Liver (tissue), 9 donors: ENCODE results near the gene GFM1. TPM values are rescaled to one million over a fixed set of nuclear protein-coding genes. Genes with fewer than 3 reads are reported as not detected.

Experiments
- DNase-seq: peaks from one replicate; pipeline ENCODE4 v3.0.0-alpha.2; 2017; ENCODE audit warnings: low spot score
- H3K27ac ChIP-seq, 2 donors: one replicate each; pipeline ENCODE4 v1.7.0; 2013; ENCODE audit warnings: inconsistent platforms in 2 of 2, low read length in 2 of 2, control low read depth in 1 of 2, low read depth in 1 of 2, mild to moderate bottlenecking in 1 of 2
- H3K27me3 ChIP-seq, 4 donors: one replicate each; pipeline versions ENCODE4 v1.6.1 to v1.7.0; 2013; ENCODE audit warnings: low read length in 3 of 4, inconsistent platforms in 1 of 4, mild to moderate bottlenecking in 1 of 4, moderate library complexity in 1 of 4; ENCODE audit not compliant: control insufficient read depth in 4 of 4, insufficient read depth in 4 of 4
- H3K36me3 ChIP-seq, 4 donors: one replicate each; pipeline versions ENCODE4 v1.6.1 to v1.7.0; 2013; ENCODE audit warnings: low read length in 3 of 4, mild to moderate bottlenecking in 3 of 4, low read depth in 1 of 4, moderate library complexity in 1 of 4; ENCODE audit not compliant: control insufficient read depth in 4 of 4, insufficient read depth in 3 of 4
- H3K4me1 ChIP-seq, 4 donors: one replicate each; pipeline versions ENCODE4 v1.6.1 to v1.7.0; 2013; ENCODE audit warnings: low read length in 3 of 4, mild to moderate bottlenecking in 3 of 4, moderate library complexity in 1 of 4; ENCODE audit not compliant: control insufficient read depth in 4 of 4, insufficient read depth in 4 of 4
- H3K4me3 ChIP-seq, 3 donors: one replicate each; pipeline versions ENCODE4 v1.6.1 to v1.7.0; 2013; ENCODE audit warnings: low read length in 3 of 3, control low read depth in 1 of 3, low read depth in 1 of 3, mild to moderate bottlenecking in 1 of 3
- H3K9ac ChIP-seq, 2 donors: one replicate each; pipeline ENCODE4 v1.7.0; 2013; ENCODE audit warnings: low read length in 2 of 2, mild to moderate bottlenecking in 2 of 2, moderate library complexity in 2 of 2, control low read depth in 1 of 2, low read depth in 1 of 2
- H3K9me3 ChIP-seq, 4 donors: one replicate each; pipeline versions ENCODE4 v1.6.1 to v1.7.0; 2013; ENCODE audit warnings: low read length in 3 of 4; ENCODE audit not compliant: control insufficient read depth in 4 of 4
- ATF3 ChIP-seq: IDR thresholded peaks from 2 replicates; pipeline ENCODE4 v1.6.1; 2016; ENCODE audit warnings: antibody characterized with exemption
- CTCF ChIP-seq: fragments of 150-350 bp; IDR thresholded peaks from 2 replicates; pipeline ENCODE4 v1.5.1; 2017; ENCODE audit warnings: improper control_type of control experiment, low read depth, low read length; ENCODE audit not compliant: missing input control
- EGR1 ChIP-seq, 2 donors: IDR thresholded peaks; 2 replicates each; pipeline ENCODE4 v1.6.1; 2016 to 2018; ENCODE audit warnings: antibody characterized with exemption in 2 of 2, low read depth in 2 of 2
- FOXA1 ChIP-seq: IDR thresholded peaks from 2 replicates; pipeline ENCODE4 v1.6.1; 2016; ENCODE audit warnings: antibody characterized with exemption
- FOXA2 ChIP-seq: IDR thresholded peaks from 2 replicates; pipeline ENCODE4 v1.6.1; 2016; ENCODE audit warnings: antibody characterized with exemption
- GABPA ChIP-seq, 2 donors: IDR thresholded peaks in 1 of 2; conservative IDR thresholded peaks in 1 of 2; 2 replicates each; pipeline ENCODE4 v1.6.1; 2016; ENCODE audit warnings: antibody characterized with exemption in 2 of 2, mild to moderate bottlenecking in 1 of 2, moderate library complexity in 1 of 2
- HNF4A ChIP-seq, 2 donors: conservative IDR thresholded peaks; 2 replicates each; pipeline ENCODE4 v1.6.1; 2016; ENCODE audit warnings: antibody characterized with exemption in 2 of 2, mild to moderate bottlenecking in 2 of 2
- HNF4G ChIP-seq: IDR thresholded peaks from 2 replicates; pipeline ENCODE4 v1.6.1; 2016; ENCODE audit warnings: antibody characterized with exemption
- JUND ChIP-seq, 2 donors: IDR thresholded peaks; 2 replicates each; pipeline ENCODE4 v1.6.1; 2016; ENCODE audit warnings: antibody characterized with exemption in 2 of 2
- MAX ChIP-seq: IDR thresholded peaks from 2 replicates; pipeline ENCODE4 v1.6.1; 2016; ENCODE audit warnings: antibody characterized with exemption
- NR2F2 ChIP-seq: IDR thresholded peaks from 2 replicates; pipeline ENCODE4 v1.6.1; 2016; ENCODE audit warnings: antibody characterized with exemption
- RAD21 ChIP-seq, 2 donors: IDR thresholded peaks; 2 replicates each; pipeline ENCODE4 v1.6.1; 2016; ENCODE audit warnings: antibody characterized with exemption in 2 of 2, mild to moderate bottlenecking in 2 of 2
- REST ChIP-seq: IDR thresholded peaks from 2 replicates; pipeline ENCODE4 v1.6.1; 2016; ENCODE audit warnings: antibody characterized with exemption, mild to moderate bottlenecking
- RXRA ChIP-seq, 2 donors: IDR thresholded peaks; 2 replicates each; pipeline ENCODE4 v1.6.1; 2017 to 2018; ENCODE audit warnings: antibody characterized with exemption in 2 of 2, mild to moderate bottlenecking in 1 of 2
- SP1 ChIP-seq: IDR thresholded peaks from 2 replicates; pipeline ENCODE4 v1.6.1; 2018; ENCODE audit warnings: antibody characterized with exemption, mild to moderate bottlenecking
- TAF1 ChIP-seq: conservative IDR thresholded peaks from 2 replicates; pipeline ENCODE4 v1.6.1; 2016; ENCODE audit warnings: antibody characterized with exemption, mild to moderate bottlenecking
- YY1 ChIP-seq: IDR thresholded peaks from 2 replicates; pipeline ENCODE4 v1.6.1; 2016; ENCODE audit warnings: antibody characterized with exemption, mild to moderate bottlenecking
- ZBTB33 ChIP-seq: IDR thresholded peaks from 2 replicates; pipeline ENCODE4 v1.6.1; 2016; ENCODE audit warnings: antibody characterized with exemption
- WGBS: extraction: QIAGEN DNeasy Blood & Tissue Kit; methylation state at CpG from one replicate; pipeline ENCODE4 v1.1.7; 2013; 5-methylcytosine and 5-hydroxymethylcytosine counted together
- polyA plus RNA-seq, 2 donors: library from polyadenylated mRNA; stranded (reverse) in 1 of 2; unstranded in 1 of 2; fragments of 200-250 nt in 1 of 2; fragments of >200 nt in 1 of 2; fragmentation: Nextera tagmentation in 1 of 2; extraction: Ambion mirVana in 1 of 2; gene quantifications; one replicate each; pipeline versions ENCODE4 v1.2.1 to v1.2.3, GENCODE V29; 2013 to 2015
- total RNA-seq, 2 donors: library from RNA; depleted of rRNA; stranded (reverse); fragments of >200 nt; gene quantifications; one replicate each; pipeline ENCODE4 v1.2.3, GENCODE V29; 2014
- donor health status: healthy.
- donor health status: healthy.
- donor health status: healthy.
- donor health status: healthy.
- donor health status: healthy.

GFM1 gene
- total and polyA plus RNA-seq, 4 donors = 33.8 to 73.2 (median 35.8) TPM

- no peak for TF ChIP-seq JUND (IDR thresholded peaks at IDR 0.05)
- no peak for TF ChIP-seq SP1
- TF ChIP-seq RXRA (IDR thresholded peaks at IDR 0.05) = no peak
- peaks cover 4 to 19% (median 8%) of the 10 kb centered on the region in 4 donors for H3K4me1 ChIP-seq
- H3K36me3 ChIP-seq = no peaks in the 10 kb centered on the region
- peaks cover 0 to 8% (median 3%) of the 10 kb centered on the region in 4 donors for H3K9me3 ChIP-seq
- 85% methylated on average over 3 of the region's 3 CpGs for WGBS
- no peak overlapping the region for H3K4me3 ChIP-seq
- H3K9ac ChIP-seq = no peak overlapping the region
- no peaks in the 10 kb centered on the region for H3K27me3 ChIP-seq
- H3K27ac ChIP-seq = no peak overlapping the region
- no peak for DNase-seq
Measured at GRCh38 chr3:158733656-158734055, 89.3 kb downstream of the GFM1 start.

GRCh38 chr3:158735296-158736033, 91.1 kb downstream of the GFM1 start:
- Histone ChIP-seq H3K4me3 (no peak overlapping the region), H3K4me1 (peaks cover 4 to 19% (median 8%) of the 10 kb centered on the region in 4 donors), H3K36me3 (no peaks in the 10 kb centered on the region), H3K9me3 (peaks cover 0 to 8% (median 3%) of the 10 kb centered on the region in 4 donors), H3K9ac (no peak overlapping the region), H3K27ac (no peak overlapping the region), H3K27me3 (no peaks in the 10 kb centered on the region)
- 94% methylated on average over 7 of the region's 7 CpGs for whole genome bisulfite sequencing
- no peak for DNase-seq
- TF ChIP-seq RAD21 (IDR thresholded peaks at IDR 0.05) (no peak), REST (no peak), FOXA1 (no peak), ZBTB33 (no peak), GABPA (IDR thresholded peaks at IDR 0.05 in 1 of 2, conservative IDR thresholded peaks at IDR 0.05 in 1 of 2) (no peak), RXRA (IDR thresholded peaks at IDR 0.05) (no peak), ATF3 (no peak), FOXA2 (no peak), EGR1 (IDR thresholded peaks at IDR 0.05; ENCODE audit: low read depth in 2 of 2) (no peak), MAX (no peak), TAF1 (no peak), HNF4A (conservative IDR thresholded peaks at IDR 0.05) (no peak), YY1 (no peak), JUND (IDR thresholded peaks at IDR 0.05) (no peak), CTCF (no peak), SP1 (no peak), HNF4G (no peak), NR2F2 (no peak)
